SU-DHL-6 (cell line): ENCODE data around the gene THSD1.

Source experiments
- H2AFZ ChIP-seq: fragments of 200-600 bp; sonication (generic); 2 replicates; pipeline ENCODE4 v1.6.1; 2014; ENCODE audit warnings: low read depth, mild to moderate bottlenecking, moderate library complexity, mixed read lengths, antibody characterized with exemption, low read length; ENCODE audit not compliant: severe bottlenecking
- H3F3A ChIP-seq: fragments of 200-600 bp; shearing (Covaris generic); 2 replicates; pipeline ENCODE4 v1.6.0; 2016; ENCODE audit warnings: antibody characterized with exemption, mild to moderate bottlenecking; ENCODE audit not compliant: insufficient read depth
- H3K27ac ChIP-seq: fragments of 200-600 bp; sonication (generic); 2 replicates; pipeline ENCODE4 v1.5.1; 2016; ENCODE audit warnings: low read depth, mild to moderate bottlenecking, low read length, moderate library complexity, mixed read lengths
- H3K27me3 ChIP-seq: fragments of 200-600 bp; sonication (generic), shearing (Covaris generic); 2 replicates; pipeline ENCODE4 v1.6.0; 2014; ENCODE audit warnings: mild to moderate bottlenecking, low read length
- H3K36me3 ChIP-seq: fragments of 200-600 bp; sonication (generic); 2 replicates; pipeline ENCODE4 v1.6.1; 2014; ENCODE audit warnings: mild to moderate bottlenecking, low read length, mixed read lengths
- H3K4me2 ChIP-seq: fragments of 300-600, 200-600 bp; shearing (Covaris generic), sonication (generic); 2 replicates; pipeline ENCODE4 v1.6.0; 2014; ENCODE audit warnings: low read length, low read depth, mild to moderate bottlenecking; ENCODE audit not compliant: poor library complexity, severe bottlenecking
- H3K4me3 ChIP-seq: fragments of 200-600 bp; sonication (generic); 2 replicates; pipeline ENCODE4 v1.5.1; 2014; ENCODE audit warnings: antibody characterized with exemption, low read length, mild to moderate bottlenecking, mixed read lengths; ENCODE audit not compliant: insufficient read depth, poor library complexity, severe bottlenecking
- H3K79me2 ChIP-seq: fragments of 200-600 bp; sonication (generic); 2 replicates; pipeline ENCODE4 v1.6.1; 2014; ENCODE audit warnings: mild to moderate bottlenecking, low read length, moderate library complexity; ENCODE audit not compliant: insufficient read depth
- H3K9ac ChIP-seq: fragments of 200-600 bp; sonication (generic); 2 replicates; pipeline ENCODE4 v1.7.0; 2014; ENCODE audit warnings: mild to moderate bottlenecking, low read length
- H3K9me2 ChIP-seq: fragments of 200-600 bp; sonication (generic); replicated peaks from 2 replicates; pipeline ENCODE4 v1.6.1; 2014; ENCODE audit warnings: low read length; ENCODE audit not compliant: insufficient read depth
- H3K9me3 ChIP-seq: fragments of 200-600 bp; sonication (generic); 2 replicates; pipeline ENCODE4 v1.6.1; 2014; ENCODE audit warnings: low read length, mixed read lengths; ENCODE audit not compliant: insufficient read depth
- H4K20me1 ChIP-seq: fragments of 200-600 bp; sonication (generic); 2 replicates; pipeline ENCODE4 v1.6.1; 2014; ENCODE audit warnings: low read depth, mild to moderate bottlenecking, antibody characterized with exemption, low read length, moderate library complexity, mixed read lengths
- EZH2phosphoT487 ChIP-seq: fragments of 200-600 bp; sonication (generic), shearing (Covaris generic); conservative IDR thresholded peaks from 2 replicates; pipeline ENCODE4 v1.6.1; 2018; ENCODE audit warnings: mild to moderate bottlenecking, antibody characterized with exemption, low read length, moderate library complexity, mixed read lengths
- TF ChIP-seq, protein P1 (sequence below): fragments of 200-600 bp; sonication (generic); IDR thresholded peaks from one replicate; pipeline ENCODE4 v1.5.1; 2017; ENCODE audit warnings: antibody characterized with exemption, mild to moderate bottlenecking, low read length, moderate library complexity; ENCODE audit not compliant: insufficient read depth, poor library complexity, severe bottlenecking

The THSD1 gene

DNA sequence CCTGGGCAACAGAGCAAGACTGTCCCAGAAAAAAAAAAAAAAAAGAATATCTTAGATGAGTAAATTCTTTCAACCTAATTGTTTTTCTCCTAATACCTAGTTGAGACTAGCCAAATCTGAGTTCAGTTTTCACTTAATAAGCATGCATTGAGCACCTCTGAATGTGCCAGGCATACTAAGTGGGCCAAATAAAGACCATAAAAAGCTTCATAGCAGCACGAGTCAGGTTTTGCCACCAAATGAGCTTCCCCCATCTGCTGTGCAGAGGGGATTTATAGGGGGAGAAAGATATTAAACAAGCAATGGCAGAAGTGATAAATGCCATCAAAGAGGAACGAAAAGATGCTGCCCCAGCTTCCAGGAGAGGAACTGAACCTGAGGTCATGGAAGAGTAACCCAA, 11.4 kb downstream of the THSD1 start:
- Histone ChIP-seq H3K79me2 (no peaks in the 10 kb centered on the region), H3F3A (no peaks in the 10 kb centered on the region), H3K9ac (no peak overlapping the region), H4K20me1 (no peaks in the 10 kb centered on the region), H3K4me3 (no peak overlapping the region), H3K9me3 (no peaks in the 10 kb centered on the region), H3K4me2 (no peak overlapping the region), H3K36me3 (no peaks in the 10 kb centered on the region), H3K9me2 (no peaks in the 10 kb centered on the region), H3K27ac (no peak overlapping the region), H3K27me3 (no peaks in the 10 kb centered on the region), H2AFZ (no peak overlapping the region)
- TF ChIP-seq, protein P1, sequence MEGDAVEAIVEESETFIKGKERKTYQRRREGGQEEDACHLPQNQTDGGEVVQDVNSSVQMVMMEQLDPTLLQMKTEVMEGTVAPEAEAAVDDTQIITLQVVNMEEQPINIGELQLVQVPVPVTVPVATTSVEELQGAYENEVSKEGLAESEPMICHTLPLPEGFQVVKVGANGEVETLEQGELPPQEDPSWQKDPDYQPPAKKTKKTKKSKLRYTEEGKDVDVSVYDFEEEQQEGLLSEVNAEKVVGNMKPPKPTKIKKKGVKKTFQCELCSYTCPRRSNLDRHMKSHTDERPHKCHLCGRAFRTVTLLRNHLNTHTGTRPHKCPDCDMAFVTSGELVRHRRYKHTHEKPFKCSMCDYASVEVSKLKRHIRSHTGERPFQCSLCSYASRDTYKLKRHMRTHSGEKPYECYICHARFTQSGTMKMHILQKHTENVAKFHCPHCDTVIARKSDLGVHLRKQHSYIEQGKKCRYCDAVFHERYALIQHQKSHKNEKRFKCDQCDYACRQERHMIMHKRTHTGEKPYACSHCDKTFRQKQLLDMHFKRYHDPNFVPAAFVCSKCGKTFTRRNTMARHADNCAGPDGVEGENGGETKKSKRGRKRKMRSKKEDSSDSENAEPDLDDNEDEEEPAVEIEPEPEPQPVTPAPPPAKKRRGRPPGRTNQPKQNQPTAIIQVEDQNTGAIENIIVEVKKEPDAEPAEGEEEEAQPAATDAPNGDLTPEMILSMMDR: no peak
- no peak for TF ChIP-seq EZH2phosphoT487

DNA sequence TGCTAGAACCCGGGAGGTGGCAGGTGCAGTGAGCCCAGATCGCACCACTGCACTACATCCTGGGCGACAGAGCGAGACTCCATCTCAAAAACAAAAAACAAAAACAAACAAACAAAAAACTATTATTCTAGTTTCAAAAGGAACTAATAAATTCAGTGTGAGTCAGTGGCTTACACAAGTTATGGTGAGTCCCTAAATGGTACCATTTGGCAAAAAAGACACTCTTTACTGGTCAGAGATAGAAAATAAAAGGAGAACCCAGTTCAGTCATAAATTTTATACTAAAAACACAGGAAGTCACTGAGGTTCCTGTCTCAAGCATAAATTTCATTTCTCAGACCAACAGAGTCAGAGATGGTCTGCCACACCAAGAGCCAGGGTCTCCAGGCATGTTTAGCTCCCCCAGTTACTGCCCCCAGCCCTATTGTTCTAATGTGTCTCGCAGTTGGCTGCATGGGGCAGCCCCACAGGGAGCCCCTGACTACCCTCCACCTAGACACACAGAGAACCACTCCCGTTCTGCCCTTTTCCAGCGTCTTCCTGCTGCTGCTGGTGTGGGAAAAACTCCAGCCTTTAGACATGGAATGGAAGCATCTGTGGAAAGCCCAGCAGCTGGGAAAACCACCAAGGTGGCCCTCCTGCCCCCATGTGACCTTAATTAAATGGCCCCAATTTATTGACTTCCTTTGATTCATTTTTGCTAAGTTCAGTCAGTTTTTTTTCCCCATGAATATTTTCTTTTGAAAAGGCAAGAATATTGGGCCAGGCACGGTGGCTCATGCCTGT, 12.2 kb downstream of the THSD1 start:
- Histone ChIP-seq H4K20me1 (no peaks in the 10 kb centered on the region), H3K4me2 (no peak overlapping the region), H3K9ac (no peak overlapping the region), H3K9me3 (no peaks in the 10 kb centered on the region), H3K79me2 (no peaks in the 10 kb centered on the region), H2AFZ (no peak overlapping the region), H3K36me3 (no peaks in the 10 kb centered on the region), H3K27me3 (no peaks in the 10 kb centered on the region), H3K27ac (no peak overlapping the region), H3K4me3 (no peak overlapping the region), H3F3A (no peaks in the 10 kb centered on the region), H3K9me2 (no peaks in the 10 kb centered on the region)
- TF ChIP-seq, protein P1: no peak
- TF ChIP-seq EZH2phosphoT487: no peak

- no peaks in the 10 kb centered on the region for H3F3A ChIP-seq
- TF ChIP-seq EZH2phosphoT487: no peak
- TF ChIP-seq, protein P1: no peak
- no peak overlapping the region for H2AFZ ChIP-seq
- no peaks in the 10 kb centered on the region for H3K9me3 ChIP-seq
- no peaks in the 10 kb centered on the region for H4K20me1 ChIP-seq
- no peaks in the 10 kb centered on the region for H3K36me3 ChIP-seq
- no peaks in the 10 kb centered on the region for H3K79me2 ChIP-seq
- H3K9ac ChIP-seq: no peak overlapping the region
- no peaks in the 10 kb centered on the region for H3K9me2 ChIP-seq
- no peak overlapping the region for H3K4me2 ChIP-seq
- H3K4me3 ChIP-seq: no peak overlapping the region
- H3K27ac ChIP-seq: no peak overlapping the region
- no peaks in the 10 kb centered on the region for H3K27me3 ChIP-seq
Measured at GRCh38 chr13:52387721-52388120, 18.3 kb downstream of the THSD1 start.
